IMR-90 (cell line): ENCODE results near the gene C1orf167. TPM values are rescaled to one million over a fixed set of nuclear protein-coding genes. Genes with fewer than 3 reads are reported as not detected.

ENCODE experiments used
- ATAC-seq: fragments of 200-7000 bp; cut with Tn5 transposase; 2 replicates; pipeline ENCODE4 v1.9.1; 2020; ENCODE audit warnings: low read depth, mild to moderate bottlenecking, moderate library complexity
- BruUV-seq: library from RNA; stranded (reverse); fragments of 400-500 nt; replicated peaks from 2 replicates; lab custom pipeline; 2021; lab: Mats Ljungman, UMichigan
- CTCF ChIA-PET: fragments of 300-600 bp; formaldehyde crosslinking; extraction: SDS; loops from one replicate; lab custom pipeline; 2021; ENCODE audit warnings: antibody characterized with exemption; lab: Yijun Ruan, JAX
- POLR2A ChIA-PET: fragments of 300-600 bp; sonication (Branson Sonifier 250); formaldehyde crosslinking; loops from one replicate; lab custom pipeline; 2022; ENCODE audit warnings: antibody characterized with exemption; ENCODE audit not compliant: unreplicated experiment; lab: Charles Lee
- DNase-seq: peaks from one replicate; pipeline ENCODE4 v3.0.0; 2013
- H2AFZ ChIP-seq: replicated peaks from 2 replicates; pipeline ENCODE3; 2013; ENCODE audit warnings: low read length, mild to moderate bottlenecking; ENCODE audit not compliant: poor library complexity
- H2AK5ac ChIP-seq: 2 replicates; pipeline ENCODE4 v1.6.1; 2013; ENCODE audit warnings: low read depth, low read length, inconsistent platforms
- H2AK9ac ChIP-seq: replicated peaks from 2 replicates; pipeline ENCODE3; 2013; ENCODE audit warnings: mild to moderate bottlenecking, low read depth, low read length, moderate library complexity; ENCODE audit not compliant: poor library complexity
- H2BK120ac ChIP-seq: 2 replicates; pipeline ENCODE4 v1.6.1; 2013; ENCODE audit warnings: low read depth, low read length, inconsistent platforms
- H2BK15ac ChIP-seq: 3 replicates; pipeline ENCODE4 v1.6.1; 2013; ENCODE audit warnings: low read depth, low read length, inconsistent platforms
- H2BK20ac ChIP-seq: 2 replicates; pipeline ENCODE4 v1.6.1; 2013; ENCODE audit warnings: low read depth, mild to moderate bottlenecking, inconsistent platforms, low read length, moderate library complexity
- H2BK5ac ChIP-seq: 2 replicates; pipeline ENCODE4 v1.6.1; 2013; ENCODE audit warnings: mild to moderate bottlenecking, low read depth, low read length, inconsistent platforms; ENCODE audit not compliant: poor library complexity, severe bottlenecking
- H3K14ac ChIP-seq: replicated peaks from 2 replicates; pipeline ENCODE4 v1.6.1; 2013; ENCODE audit warnings: low read depth, low read length, inconsistent platforms
- H3K18ac ChIP-seq: 2 replicates; pipeline ENCODE4 v1.6.1; 2013; ENCODE audit warnings: low read depth, low read length, control low read depth
- H3K23ac ChIP-seq: 2 replicates; pipeline ENCODE4 v1.6.1; 2013; ENCODE audit warnings: low read depth, low read length, inconsistent platforms
- H3K27ac ChIP-seq: 2 replicates; pipeline ENCODE4 v1.5.1; 2013; ENCODE audit warnings: mild to moderate bottlenecking, control low read depth, low read length; ENCODE audit not compliant: insufficient read depth
- H3K27me3 ChIP-seq: 2 replicates; pipeline ENCODE4 v1.6.1; 2013; ENCODE audit warnings: low read length; ENCODE audit not compliant: control insufficient read depth, insufficient read depth
- H3K36me3 ChIP-seq: 2 replicates; pipeline ENCODE4 v1.6.1; 2013; ENCODE audit warnings: low read length, mixed read lengths; ENCODE audit not compliant: control insufficient read depth, insufficient read depth
- H3K4ac ChIP-seq: 2 replicates; pipeline ENCODE4 v1.6.1; 2013; ENCODE audit warnings: low read depth, low read length, inconsistent platforms
- H3K4me1 ChIP-seq: 2 replicates; pipeline ENCODE4 v1.6.1; 2013; ENCODE audit warnings: low read length, mixed read lengths; ENCODE audit not compliant: control insufficient read depth, insufficient read depth
- H3K4me2 ChIP-seq: 2 replicates; pipeline ENCODE4 v1.6.1; 2013; ENCODE audit warnings: low read depth, mild to moderate bottlenecking, control low read depth, low read length, moderate library complexity
- H3K4me3 ChIP-seq: 2 replicates; pipeline ENCODE4 v1.5.1; 2013; ENCODE audit warnings: low read depth, mild to moderate bottlenecking, control low read depth, low read length, moderate library complexity; ENCODE audit not compliant: insufficient read depth
- H3K56ac ChIP-seq: 2 replicates; pipeline ENCODE4 v1.6.1; 2013; ENCODE audit warnings: low read length, inconsistent platforms; ENCODE audit not compliant: insufficient read depth; ENCODE audit errors: extremely low read depth
- H3K79me1 ChIP-seq, 2 experiments: 2 replicates each; pipeline ENCODE4 v1.6.1; 2013; ENCODE audit warnings: low read length in 2 of 2, inconsistent platforms in 1 of 2, low read depth in 1 of 2
- H3K9ac ChIP-seq: 2 replicates; pipeline ENCODE4 v1.6.1; 2013; ENCODE audit warnings: low read depth, low read length, control low read depth
- H3K9me1 ChIP-seq: 2 replicates; pipeline ENCODE4 v1.6.1; 2013; ENCODE audit warnings: low read length, inconsistent platforms; ENCODE audit not compliant: insufficient read depth
- H3K9me3 ChIP-seq: 2 replicates; pipeline ENCODE4 v1.6.1; 2013; ENCODE audit warnings: low read length; ENCODE audit not compliant: control insufficient read depth, insufficient read depth
- H4K20me1 ChIP-seq: 2 replicates; pipeline ENCODE4 v1.6.1; 2013; ENCODE audit warnings: low read length, inconsistent platforms; ENCODE audit not compliant: insufficient read depth
- H4K5ac ChIP-seq: 2 replicates; pipeline ENCODE4 v1.6.1; 2013; ENCODE audit warnings: mild to moderate bottlenecking, low read depth, low read length, control low read depth
- H4K8ac ChIP-seq, 2 experiments: 2 replicates each; pipeline ENCODE4 v1.6.1; 2013; ENCODE audit warnings: low read depth in 2 of 2, low read length in 2 of 2, control low read depth in 1 of 2, inconsistent platforms in 1 of 2
- H4K91ac ChIP-seq: 2 replicates; pipeline ENCODE4 v1.6.1; 2013; ENCODE audit warnings: low read depth, low read length, inconsistent platforms; ENCODE audit not compliant: insufficient read depth
- MAZ ChIP-seq: IDR thresholded peaks from 2 replicates; pipeline ENCODE4 v1.6.1; 2012; ENCODE audit warnings: low read depth, mild to moderate bottlenecking, low read length, improper control_type of control experiment, moderate library complexity, borderline replicate concordance
- MXI1 ChIP-seq: IDR thresholded peaks from 2 replicates; pipeline ENCODE4 v1.6.1; 2012; ENCODE audit warnings: low read depth, mild to moderate bottlenecking, low read length, moderate library complexity, borderline replicate concordance
- NFE2L2 ChIP-seq: fragments of 150-350 bp; IDR thresholded peaks from 2 replicates; pipeline ENCODE4 v1.6.1; 2016; ENCODE audit warnings: low read depth, mild to moderate bottlenecking, low read length
- POLR2A ChIP-seq: IDR thresholded peaks from 2 replicates; pipeline ENCODE4 v1.6.1; 2012; ENCODE audit warnings: mild to moderate bottlenecking, low read depth, low read length
- RAD21 ChIP-seq: IDR thresholded peaks from 2 replicates; pipeline ENCODE4 v1.6.1; 2012; ENCODE audit warnings: low read length, improper control_type of control experiment
- WGBS, 2 experiments: methylation state at CpG; one replicate each; pipeline versions ENCODE4 v1.1.5 to v1.1.7; 2013; ENCODE audit warnings: missing lambda C conversion rate in 2 of 2; ENCODE audit not compliant: insufficient read length in 1 of 2; ENCODE audit errors: extremely low coverage in 2 of 2; 5-methylcytosine and 5-hydroxymethylcytosine counted together
- dilution Hi-C: fragments of 300-500 bp; cut with HindIII; formaldehyde crosslinking; loops from one replicate; pipeline ENCODE4 v1.14.3; 2018; ENCODE audit warnings: low sequenced_read_pairs; ENCODE audit not compliant: unreplicated experiment
- in situ Hi-C: fragments of 300-500 bp; cut with MboI; formaldehyde crosslinking; loops from 3 replicates; pipeline ENCODE4 v1.14.3; 2019; ENCODE audit warnings: low sequenced_read_pairs, inconsistent platforms, mixed read lengths
- intact Hi-C: fragments of 100-400 bp; cut with micrococcal nuclease; formaldehyde crosslinking; loops from 2 replicates; pipeline ENCODE4 v1.10.0; 2022
- polyA plus RNA-seq, 3 experiments: library from polyadenylated mRNA; depleted of rRNA; stranded (reverse); fragments of >200 nt; gene quantifications; 2 replicates each; pipeline ENCODE4 v1.2.3, GENCODE V29; 2012; ENCODE audit warnings: low replicate concordance in 1 of 3
- total RNA-seq: library from RNA; depleted of rRNA; stranded (reverse); fragments of >200 nt; gene quantifications from 2 replicates; pipeline ENCODE4 v1.2.3, GENCODE V29; 2012

C1orf167 gene
- total and polyA plus RNA-seq, 2 of the 4 experiments (the other 2 are of a cell fraction), result under 0.01 to 0.15 TPM

DNA sequence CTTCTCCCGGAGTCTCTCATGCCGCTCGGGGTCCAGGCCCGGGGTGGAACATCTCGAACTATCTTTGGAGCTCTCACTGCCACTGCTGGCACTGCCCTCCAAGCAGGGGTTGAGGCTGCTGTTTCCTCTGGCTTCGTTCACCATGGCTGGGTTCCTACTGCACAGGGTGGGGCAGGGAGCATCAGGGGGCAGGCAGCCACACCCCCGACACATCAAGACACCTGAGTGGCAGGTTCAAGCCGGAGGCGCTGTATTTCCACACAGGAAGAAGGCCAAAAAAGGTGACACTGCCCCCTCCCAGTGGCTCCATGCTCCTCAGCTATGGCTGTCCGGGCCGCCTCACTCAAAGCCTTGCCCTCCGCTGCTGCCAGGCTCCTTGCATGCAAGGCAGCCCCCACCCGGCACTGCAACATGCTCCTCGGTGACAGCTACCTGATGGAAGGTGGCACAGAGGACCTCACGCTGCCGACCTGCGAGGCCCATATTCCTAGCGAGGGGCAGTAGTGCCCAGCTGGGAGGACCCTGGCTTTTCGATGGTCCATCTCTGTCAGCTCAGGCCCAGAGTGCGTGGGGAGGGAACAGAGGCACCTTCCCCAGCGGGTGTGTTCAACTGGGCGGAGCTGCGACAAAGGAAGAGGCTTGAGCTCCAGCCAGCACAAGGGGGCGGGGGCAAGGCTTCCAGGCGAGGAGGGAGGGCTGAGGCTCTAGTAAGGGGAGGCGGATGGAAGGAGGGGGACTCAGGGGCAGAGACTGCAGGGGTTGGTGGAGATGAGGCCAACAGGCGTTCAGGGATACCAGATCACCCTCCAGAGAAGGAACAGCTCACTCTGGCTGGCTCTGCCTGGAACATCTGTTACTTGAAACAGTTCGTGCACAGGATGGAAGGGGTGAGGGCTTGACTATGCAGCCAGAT is 41.2 kb downstream of the C1orf167 start:
- 7% methylated on average over 14 of the region's 28 CpGs; no CpG with 5 or more reads in 1 of the 2 experiments for WGBS, 2 experiments
- peak; percentile 69 for ATAC-seq
- H3K79me1 ChIP-seq, result peaks cover 9 to 58% of the 10 kb centered on the region in 2 experiments; a peak in 3 of 4 replicates
- DNase-seq, result peak; percentile 97
- H3K27me3 ChIP-seq, result no peaks in the 10 kb centered on the region
- peak overlapping the region; percentile 95 for H2AK9ac ChIP-seq
- H3K23ac ChIP-seq, result peak overlapping the region; percentile 73
- H3K14ac ChIP-seq, result peak overlapping the region; percentile 55
- H3K9ac ChIP-seq, result peak overlapping the region; percentile 60
- H2AK5ac ChIP-seq, result peak overlapping the region; percentile 96
- H4K5ac ChIP-seq, result peak overlapping the region; percentile 87
- H3K36me3 ChIP-seq, result peaks cover 15% of the 10 kb centered on the region
- H2BK5ac ChIP-seq, result peak overlapping the region; percentile 71
- peak overlapping the region; percentile 19 to 81; a peak in 3 of 4 replicates for H4K8ac ChIP-seq
- dilution Hi-C loops, result no loop called here
- H3K9me3 ChIP-seq, result no peaks in the 10 kb centered on the region
- BruUV-seq, result no TSS peak
- ChIA-PET POLR2A (interaction anchor here (0.7 to 1.1 kb wide), 2 partner anchors 67 to 106 kb away, joined by 3 to 5 read pairs; no protein-coding TSS in a partner anchor), CTCF (interaction anchor here (0.5 to 1.1 kb wide), 3 partner anchors 16 to 65 kb away, joined by 3 to 4 read pairs (median 4); no protein-coding TSS in a partner anchor)
- H2BK20ac ChIP-seq, result peak overlapping the region; percentile 44; the same call in 1 of the 2 replicates
- H3K4me3 ChIP-seq, result peak overlapping the region; percentile 53
- H4K20me1 ChIP-seq, result no peaks in the 10 kb centered on the region; the same call in 1 of the 2 replicates
- H3K4ac ChIP-seq, result peak overlapping the region; percentile 86
- peaks cover 13% of the 10 kb centered on the region for H3K4me1 ChIP-seq
- H3K56ac ChIP-seq, result peak overlapping the region; percentile 55; the same call in 1 of the 2 replicates
- peak overlapping the region; percentile 61 for H2BK120ac ChIP-seq
- H3K18ac ChIP-seq, result peak overlapping the region; percentile 25
- intact Hi-C loops, result loop anchor here (2.0 to 5.0 kb wide), 2 partner anchors 66 to 121 kb away; partner anchors contain the start of genes AGTRAP and MAD2L2
- peak overlapping the region; percentile 92 for H2AFZ ChIP-seq
- H3K27ac ChIP-seq, result peak overlapping the region; percentile 70
- H2BK15ac ChIP-seq, result no peak overlapping the region; the same call in 2 of the 3 replicates
- H3K9me1 ChIP-seq, result peaks cover 3% of the 10 kb centered on the region; the same call in 1 of the 2 replicates
- in situ Hi-C loops, result no loop called here
- peak overlapping the region; percentile 89 for H3K4me2 ChIP-seq
- peak; percentile 68 for TF ChIP-seq POLR2A
- TF ChIP-seq NFE2L2, result no peak
- TF ChIP-seq RAD21, result no peak; the same call in 1 of the 2 replicates
- TF ChIP-seq MAZ, result peak; percentile 97
- TF ChIP-seq MXI1, result no peak
- H4K91ac ChIP-seq, result peak overlapping the region; percentile 70
